ENCODE data around the gene AZU1.

GRCh38 chr19:875265-875879 is 47.7 kb downstream of the AZU1 start:
- TF ChIP-seq CTCF (IDR thresholded peaks at IDR 0.05) (no peak), POLR2AphosphoS5 (IDR thresholded peaks at IDR 0.05) (no peak), POLR2A (IDR thresholded peaks at IDR 0.05) (no peak)

Data from stomach (tissue), 4 donors.